D721Med (cell line): ENCODE data around the gene PNPLA5.

Experiments used
- DNase-seq: peaks from one replicate; pipeline ENCODE4 v3.0.0; 2011; ENCODE audit warnings: low spot score; ENCODE audit not compliant: insufficient read length
- FAIRE-seq: peaks from 2 replicates; lab custom pipeline; 2011; peaks lifted over from hg19 to GRCh38; lab: Jason Lieb, UNC
- TF ChIP-seq, protein P1 (sequence below): IDR thresholded peaks from 2 replicates; pipeline ENCODE4 v1.5.1; 2012; ENCODE audit warnings: mild to moderate bottlenecking, control low read depth; ENCODE audit not compliant: insufficient read depth; ENCODE audit errors: missing control alignments

Gene PNPLA5

DNA sequence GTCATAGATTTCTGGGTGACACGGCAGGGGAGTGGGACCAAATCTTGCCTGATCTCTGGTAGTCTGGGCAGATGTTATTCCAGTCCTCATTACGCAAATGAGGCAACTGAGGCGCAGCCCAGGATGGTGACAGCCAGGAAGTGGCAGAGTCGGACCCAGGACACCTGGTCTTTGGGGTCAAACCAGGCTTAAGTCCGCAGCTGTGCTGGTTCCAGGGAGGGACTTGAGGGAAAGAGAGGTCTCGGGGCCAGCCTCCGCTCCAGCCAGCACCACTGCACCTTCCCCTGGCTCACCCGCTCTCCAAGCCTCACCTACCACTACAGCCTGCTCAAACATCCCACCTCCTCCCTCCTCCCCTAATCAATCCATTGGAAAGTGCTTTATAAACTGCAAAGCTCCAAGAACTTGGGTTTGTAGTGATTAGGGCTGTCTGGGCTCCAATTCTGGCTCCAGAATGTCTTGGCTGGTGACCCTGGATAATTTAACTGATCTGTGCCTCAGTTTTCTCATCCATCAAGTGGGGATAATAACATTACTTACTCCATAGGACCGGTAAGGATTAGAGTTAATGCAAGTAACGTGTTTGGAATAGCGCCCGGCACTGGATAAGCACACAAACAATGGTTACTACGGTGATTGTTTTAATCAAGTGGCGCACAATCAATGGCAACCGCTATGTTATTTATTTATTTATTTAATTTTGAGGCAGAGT lies 526 bp upstream of the PNPLA5 start:
- DNase-seq, result no peak
- no peak for FAIRE-seq
- TF ChIP-seq, protein P1, sequence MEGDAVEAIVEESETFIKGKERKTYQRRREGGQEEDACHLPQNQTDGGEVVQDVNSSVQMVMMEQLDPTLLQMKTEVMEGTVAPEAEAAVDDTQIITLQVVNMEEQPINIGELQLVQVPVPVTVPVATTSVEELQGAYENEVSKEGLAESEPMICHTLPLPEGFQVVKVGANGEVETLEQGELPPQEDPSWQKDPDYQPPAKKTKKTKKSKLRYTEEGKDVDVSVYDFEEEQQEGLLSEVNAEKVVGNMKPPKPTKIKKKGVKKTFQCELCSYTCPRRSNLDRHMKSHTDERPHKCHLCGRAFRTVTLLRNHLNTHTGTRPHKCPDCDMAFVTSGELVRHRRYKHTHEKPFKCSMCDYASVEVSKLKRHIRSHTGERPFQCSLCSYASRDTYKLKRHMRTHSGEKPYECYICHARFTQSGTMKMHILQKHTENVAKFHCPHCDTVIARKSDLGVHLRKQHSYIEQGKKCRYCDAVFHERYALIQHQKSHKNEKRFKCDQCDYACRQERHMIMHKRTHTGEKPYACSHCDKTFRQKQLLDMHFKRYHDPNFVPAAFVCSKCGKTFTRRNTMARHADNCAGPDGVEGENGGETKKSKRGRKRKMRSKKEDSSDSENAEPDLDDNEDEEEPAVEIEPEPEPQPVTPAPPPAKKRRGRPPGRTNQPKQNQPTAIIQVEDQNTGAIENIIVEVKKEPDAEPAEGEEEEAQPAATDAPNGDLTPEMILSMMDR, result no peak

DNA sequence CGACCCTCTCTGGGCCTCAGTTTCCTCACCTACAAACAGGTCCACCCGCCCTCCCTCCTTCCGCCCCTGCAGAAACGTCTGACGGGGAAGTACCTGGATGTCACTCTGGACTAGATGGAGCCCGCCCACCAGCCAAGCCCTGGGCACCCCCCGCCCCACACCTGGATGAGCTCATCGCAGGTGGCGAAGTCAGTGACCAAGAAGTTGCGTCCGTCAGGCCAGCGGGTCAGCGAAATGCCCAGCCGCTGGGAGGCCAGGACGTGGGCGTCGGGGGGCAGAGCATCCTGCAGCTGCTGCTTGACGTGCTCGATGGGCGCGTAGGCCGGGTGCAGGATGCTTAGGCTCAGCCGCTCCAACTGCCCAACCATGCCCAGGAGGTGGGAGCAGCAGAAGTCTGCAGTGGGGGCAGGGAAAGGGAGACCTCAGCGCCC lies 897 bp downstream of the PNPLA5 start:
- DNase-seq, result no peak
- FAIRE-seq, result no peak
- TF ChIP-seq, protein P1, result no peak

DNA sequence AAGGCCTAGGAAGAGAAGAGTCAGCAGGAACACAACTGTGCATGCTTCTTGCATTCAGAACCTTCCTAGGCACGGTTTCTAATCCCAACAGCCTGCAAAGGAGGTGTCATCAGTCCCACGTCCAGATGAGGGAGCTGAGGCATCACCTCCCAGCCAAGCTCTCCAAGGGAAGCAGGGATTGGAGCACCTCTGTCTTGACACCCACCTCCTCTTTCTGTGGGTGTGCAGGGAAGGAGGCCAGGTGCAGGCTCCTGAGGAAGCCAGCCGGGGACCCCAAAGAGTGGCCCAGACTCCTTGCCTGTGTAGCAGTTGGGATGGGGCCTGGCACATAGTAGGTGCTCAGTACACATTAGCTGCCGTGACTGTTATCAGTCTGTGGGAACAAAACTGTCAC lies 2.0 kb downstream of the PNPLA5 start:
- TF ChIP-seq, protein P1, result no peak
- DNase-seq (no peak), FAIRE-seq (no peak)

DNA sequence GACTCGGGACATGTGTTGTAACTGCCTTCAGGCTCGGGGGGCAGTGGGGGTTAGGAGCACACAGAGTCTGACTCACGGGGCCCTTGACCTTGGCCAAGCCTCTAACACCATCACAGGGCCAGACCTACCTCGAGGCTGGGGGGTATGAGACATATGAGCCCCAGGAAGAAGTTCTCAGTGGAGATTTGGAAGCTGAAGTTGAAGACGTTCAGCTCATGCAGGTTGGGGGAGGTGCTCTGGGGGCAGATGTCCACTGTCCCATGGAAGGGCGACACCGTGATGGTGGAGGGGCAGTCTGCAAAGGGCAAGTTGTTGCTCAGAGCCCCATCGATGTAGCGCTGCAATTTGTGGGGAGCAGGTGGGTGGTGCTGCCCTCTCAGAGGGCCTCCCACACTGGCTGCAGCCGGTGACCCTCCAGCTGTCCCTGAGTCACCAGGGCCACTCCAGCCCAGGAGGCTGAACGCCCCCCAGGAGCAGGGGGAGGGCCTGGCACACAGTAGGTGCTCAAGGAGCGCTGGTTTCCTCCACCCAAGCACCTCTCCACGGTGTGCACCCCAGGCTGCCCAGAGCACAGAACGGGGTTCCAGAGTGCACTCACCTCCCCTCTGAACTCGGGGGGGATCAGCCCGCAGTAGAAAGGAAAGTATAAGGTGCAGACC lies 2.5 kb downstream of the PNPLA5 start:
- no peak for DNase-seq
- FAIRE-seq, result no peak
- TF ChIP-seq, protein P1, result no peak

DNA sequence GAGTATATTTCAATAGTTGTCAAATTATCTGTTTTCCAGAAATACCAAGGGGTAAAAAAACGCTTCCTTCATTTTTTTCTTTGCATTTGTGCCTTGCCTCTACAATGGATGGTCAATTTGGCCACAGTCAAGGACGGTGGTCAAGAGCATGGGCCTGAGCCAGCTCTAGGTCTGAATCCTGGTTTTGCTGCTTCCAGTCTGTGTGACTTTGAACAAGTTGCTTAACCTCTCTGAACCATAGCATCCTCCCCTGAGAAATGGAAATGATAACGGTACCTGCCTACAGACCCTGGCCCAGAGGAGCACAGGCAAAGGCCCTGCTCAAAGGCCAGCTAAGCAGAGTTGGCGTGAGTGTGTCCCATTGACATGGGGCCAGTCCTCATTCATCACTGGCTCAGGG lies 3.1 kb downstream of the PNPLA5 start:
- TF ChIP-seq, protein P1, result no peak
- DNase-seq, result no peak
- no peak for FAIRE-seq

DNA sequence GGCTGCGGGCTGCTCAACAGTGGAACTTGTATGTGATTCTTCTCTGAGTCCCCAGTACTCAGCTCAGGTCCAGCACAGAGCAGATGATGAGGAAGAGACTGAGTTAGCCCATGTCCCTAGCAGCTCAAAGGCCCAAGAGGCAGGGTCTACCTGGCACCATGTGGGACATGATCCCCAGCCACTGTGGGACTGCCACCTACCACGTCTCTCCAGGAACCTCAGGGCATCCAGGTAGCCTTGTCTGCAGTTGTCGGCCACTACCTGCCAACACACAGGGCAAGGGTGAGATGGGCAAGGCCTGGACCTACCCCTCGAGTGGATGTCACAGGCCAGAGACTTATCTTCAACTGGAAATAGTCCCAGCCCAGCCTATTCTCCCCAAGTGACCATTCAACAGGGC lies 4.4 kb downstream of the PNPLA5 start:
- FAIRE-seq, result no peak
- TF ChIP-seq, protein P1, result no peak

DNA sequence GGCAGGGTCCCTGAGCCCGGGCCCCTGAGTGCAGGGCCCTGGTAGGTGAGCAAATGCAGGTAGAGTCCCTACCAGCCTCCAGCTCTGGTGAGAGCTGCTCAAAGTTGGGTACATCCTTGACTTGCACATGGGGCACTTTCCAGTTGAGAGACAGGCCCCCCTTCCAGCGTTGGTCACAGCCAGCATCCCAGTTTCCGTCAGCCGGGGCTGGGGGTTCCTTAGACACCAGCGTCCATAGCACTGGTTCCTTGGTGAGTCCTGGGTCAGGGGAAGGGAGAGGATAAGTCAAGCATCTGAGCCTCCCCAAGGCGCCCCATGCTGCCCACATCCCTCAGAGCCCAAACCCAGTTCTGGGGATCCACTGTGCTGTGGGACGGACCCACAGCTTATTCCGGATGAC lies 5.6 kb downstream of the PNPLA5 start:
- DNase-seq (no peak), FAIRE-seq (no peak)
- TF ChIP-seq, protein P1, result no peak

More for the DNA sequence above, 4.4 kb downstream of the PNPLA5 start:
- DNase-seq, result no peak
